HG03135 (cell line): Measurements from ENCODE around the gene SMOC1.

Source experiments
- ATAC-seq: cut with Tn5 transposase; IDR thresholded peaks from one replicate; pipeline ENCODE4 v1.9.1; 2021; ENCODE audit warnings: mild to moderate bottlenecking, moderate library complexity; ENCODE audit not compliant: unreplicated experiment

SMOC1 gene

GRCh38 chr14:69937367-69938081, 58.3 kb downstream of the SMOC1 start:
- ATAC-seq, result no peak

GRCh38 chr14:69938751-69939150, 59.5 kb downstream of the SMOC1 start:
- ATAC-seq, result no peak

GRCh38 chr14:69941768-69942742, 62.8 kb downstream of the SMOC1 start:
- ATAC-seq, result no peak

GRCh38 chr14:69943084-69943780, 64.0 kb downstream of the SMOC1 start:
- ATAC-seq, result no peak

- no peak for ATAC-seq
Observed at GRCh38 chr14:69945347-69945746, 66.1 kb downstream of the SMOC1 start.

- ATAC-seq, result no peak
Observed at GRCh38 chr14:69945912-69946311, 66.7 kb downstream of the SMOC1 start.

GRCh38 chr14:69948351-69948750, 69.1 kb downstream of the SMOC1 start:
- no peak for ATAC-seq

- ATAC-seq, result no peak
Observed at GRCh38 chr14:69951263-69951662, 72.0 kb downstream of the SMOC1 start.

- ATAC-seq, result no peak
Observed at GRCh38 chr14:69951935-69952334, 72.7 kb downstream of the SMOC1 start.

GRCh38 chr14:69953266-69953915, 74.2 kb downstream of the SMOC1 start:
- ATAC-seq, result no peak

- ATAC-seq, result no peak
Observed at GRCh38 chr14:69955855-69956845, 76.9 kb downstream of the SMOC1 start.

GRCh38 chr14:69956970-69957369, 77.8 kb downstream of the SMOC1 start:
- ATAC-seq, result no peak

- ATAC-seq, result no peak
Observed at GRCh38 chr14:69957986-69958385, 78.8 kb downstream of the SMOC1 start.

- ATAC-seq, result no peak
Observed at GRCh38 chr14:69959136-69959535, 79.9 kb downstream of the SMOC1 start.

GRCh38 chr14:69960296-69960695, 81.1 kb downstream of the SMOC1 start:
- no peak for ATAC-seq

- ATAC-seq, result no peak
Observed at GRCh38 chr14:69963966-69964365, 84.8 kb downstream of the SMOC1 start.

GRCh38 chr14:69964841-69965240, 85.6 kb downstream of the SMOC1 start:
- ATAC-seq, result no peak

- ATAC-seq, result no peak
Observed at GRCh38 chr14:69968132-69968531, 88.9 kb downstream of the SMOC1 start.

- no peak for ATAC-seq
Observed at GRCh38 chr14:69968681-69969080, 89.5 kb downstream of the SMOC1 start.

- no peak for ATAC-seq
Observed at GRCh38 chr14:69972755-69973154, 93.5 kb downstream of the SMOC1 start.
